GM21447 (cell line): ENCODE results near the gene CBLN3.

ENCODE experiments used
- ATAC-seq: cut with Tn5 transposase; IDR thresholded peaks from one replicate; pipeline ENCODE4 v1.9.1; 2021; ENCODE audit not compliant: unreplicated experiment

Gene CBLN3

DNA sequence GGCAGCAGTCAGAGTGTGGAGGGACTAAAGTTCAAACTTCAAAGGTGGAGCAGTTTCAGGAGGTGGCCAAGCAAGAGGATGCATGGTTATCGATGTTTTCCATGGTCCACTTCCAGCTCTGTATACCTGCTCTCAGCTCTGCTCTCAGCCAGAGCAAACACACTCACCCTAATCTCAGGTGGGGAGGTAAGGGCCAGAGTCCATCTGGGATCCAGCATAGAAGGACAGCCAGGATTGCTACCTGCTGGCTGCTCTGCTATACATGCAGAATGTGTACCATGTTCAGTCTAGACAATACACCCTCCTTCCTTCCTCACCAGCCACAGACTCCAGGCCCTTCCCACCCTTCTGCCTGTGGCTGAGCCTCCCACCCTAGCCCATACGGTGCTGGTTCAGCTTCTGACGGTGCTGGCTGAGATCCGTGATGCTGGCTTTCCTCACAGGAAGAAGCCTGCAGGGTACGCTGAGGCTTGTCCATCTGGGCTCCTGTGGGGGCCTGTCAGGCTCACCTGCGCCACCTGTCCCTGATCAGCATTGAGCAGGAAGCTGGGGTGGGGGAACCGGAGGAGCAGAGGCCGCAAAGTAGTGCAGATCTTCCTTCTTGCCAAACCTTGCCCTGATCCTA is 2.4 kb downstream of the CBLN3 start:
- no peak for ATAC-seq

DNA sequence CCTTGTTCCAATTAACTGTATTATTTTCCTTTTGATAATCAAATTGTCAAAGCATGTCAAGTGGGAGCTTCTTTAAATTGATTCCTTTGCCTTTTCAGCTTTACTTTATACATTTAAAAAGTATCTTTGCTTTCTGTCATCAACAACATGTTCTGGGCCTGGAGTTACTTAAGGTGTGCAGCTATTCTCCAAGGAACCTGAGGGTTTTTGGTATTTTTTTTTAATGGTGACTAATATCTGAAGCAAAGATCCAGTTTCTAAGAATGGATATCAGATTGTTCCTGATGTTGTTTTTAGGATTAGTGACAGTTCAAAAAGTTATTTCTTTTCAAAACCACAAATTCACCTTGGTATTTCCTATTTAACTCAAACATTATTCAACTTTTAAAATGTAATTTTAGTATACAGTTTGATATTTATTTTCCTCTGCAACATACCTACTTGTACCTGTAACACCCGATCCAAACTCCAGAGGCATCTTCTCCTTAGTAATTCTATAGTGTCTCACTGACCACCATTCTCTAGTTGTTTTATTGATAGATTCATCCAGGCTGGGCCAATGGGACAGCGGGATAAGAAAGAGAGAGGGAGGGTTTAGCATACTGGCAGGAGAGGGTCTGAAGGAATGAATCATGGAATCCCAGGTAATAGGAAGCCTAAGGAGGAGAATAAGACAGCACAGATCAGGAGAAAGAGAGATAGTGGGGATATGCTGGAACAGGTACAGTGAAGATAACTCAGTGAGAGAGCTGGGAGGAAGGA is 3.1 kb downstream of the CBLN3 start:
- no peak for ATAC-seq

DNA sequence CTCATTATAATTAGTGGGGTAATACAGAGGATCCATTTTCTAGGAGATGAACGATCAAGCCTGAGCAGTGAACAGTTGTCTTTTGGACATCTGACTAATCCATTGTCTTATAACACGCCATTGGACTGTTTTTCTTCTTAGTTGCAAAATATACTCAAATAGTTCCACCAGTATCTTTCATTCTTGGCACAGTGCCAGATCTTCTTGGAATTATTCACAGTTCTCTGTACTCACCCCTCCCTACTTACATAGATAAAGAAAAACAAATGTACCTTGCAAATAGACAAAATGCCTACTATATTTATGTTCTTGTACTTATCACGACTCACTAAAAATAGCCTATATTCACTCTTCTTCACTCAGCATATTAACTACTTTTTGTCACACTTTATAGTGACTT is 3.8 kb downstream of the CBLN3 start:
- ATAC-seq, result no peak

DNA sequence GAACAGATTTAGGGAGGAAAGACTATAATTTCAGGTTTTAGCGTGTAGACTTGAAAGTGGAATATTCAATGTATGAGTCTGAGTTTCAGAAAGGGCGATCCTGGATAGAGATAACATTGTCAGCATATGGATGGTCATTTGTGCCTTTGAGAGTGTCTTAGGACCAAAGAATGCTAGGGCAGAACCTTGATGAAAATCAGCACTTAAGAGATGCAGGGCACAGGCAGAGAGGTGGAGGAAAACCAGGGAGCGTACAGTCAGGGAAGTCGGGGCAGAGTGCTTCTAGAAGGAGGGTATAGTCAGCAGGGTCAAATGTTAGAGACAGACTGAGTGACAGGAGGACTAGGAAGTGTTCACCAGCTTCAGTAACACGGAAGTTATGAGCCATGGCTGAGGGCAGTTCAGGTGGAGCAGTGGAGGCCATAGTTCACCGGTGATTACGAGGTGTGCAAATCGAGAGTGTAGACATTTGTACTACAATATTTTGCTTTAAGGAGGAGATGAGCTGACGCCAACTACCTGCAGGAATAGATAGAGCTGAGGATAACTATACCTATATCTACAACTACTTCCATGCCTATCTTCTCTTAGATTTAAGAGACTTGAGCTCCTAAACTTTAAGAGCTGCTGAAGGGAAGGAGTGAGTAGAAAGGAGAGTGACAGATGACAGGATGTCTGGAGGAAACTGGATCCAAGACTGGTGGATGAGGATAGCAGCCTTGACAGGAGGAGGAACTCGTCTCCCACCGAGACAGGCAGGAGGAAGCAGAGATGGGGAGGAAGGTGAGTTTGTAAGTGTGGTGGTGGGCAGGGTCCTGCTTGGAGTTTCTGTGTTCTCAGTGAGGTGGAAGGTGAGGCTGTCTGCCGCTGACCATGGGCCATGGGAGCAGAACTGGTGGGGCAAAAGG is 6.5 kb downstream of the CBLN3 start:
- ATAC-seq, result no peak

DNA sequence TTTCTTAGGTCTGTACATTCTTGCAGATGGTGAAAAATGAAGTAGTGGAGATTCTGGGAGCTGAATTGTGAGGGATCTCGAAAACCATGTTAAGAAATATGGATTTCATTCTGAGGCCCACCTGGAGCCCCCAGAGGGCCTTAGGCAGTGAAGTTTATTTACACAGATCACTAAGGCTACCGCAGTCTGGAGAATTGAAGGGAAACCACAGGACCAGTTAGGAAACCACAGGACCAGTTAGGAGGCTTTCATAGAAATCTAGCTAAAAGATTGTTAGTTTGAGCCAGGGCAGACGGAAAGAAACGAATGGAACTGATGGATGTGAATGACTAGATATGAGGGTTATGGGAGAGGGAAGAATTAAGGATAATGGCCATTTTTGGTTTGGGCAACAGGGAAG is 7.2 kb downstream of the CBLN3 start:
- ATAC-seq, result no peak

DNA sequence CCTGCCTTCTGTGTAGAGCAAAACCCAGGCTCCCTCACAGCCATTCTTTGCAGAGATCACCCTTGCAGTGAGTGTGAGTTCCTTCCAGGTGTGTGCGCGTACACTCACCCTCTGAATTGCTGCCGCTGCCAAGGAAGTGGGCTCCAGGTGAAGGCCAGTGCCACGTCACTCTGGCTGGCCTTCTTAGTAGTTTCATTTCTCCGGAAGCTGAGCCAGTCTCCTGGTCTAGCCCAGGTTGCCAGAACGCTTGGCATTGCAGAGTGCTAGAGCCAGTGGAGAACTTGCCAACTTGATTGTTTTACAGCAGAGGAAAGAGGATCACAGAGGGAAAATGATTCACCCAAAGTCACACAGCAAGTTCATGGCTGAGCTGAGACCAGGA is 11.0 kb downstream of the CBLN3 start:
- no peak for ATAC-seq

DNA sequence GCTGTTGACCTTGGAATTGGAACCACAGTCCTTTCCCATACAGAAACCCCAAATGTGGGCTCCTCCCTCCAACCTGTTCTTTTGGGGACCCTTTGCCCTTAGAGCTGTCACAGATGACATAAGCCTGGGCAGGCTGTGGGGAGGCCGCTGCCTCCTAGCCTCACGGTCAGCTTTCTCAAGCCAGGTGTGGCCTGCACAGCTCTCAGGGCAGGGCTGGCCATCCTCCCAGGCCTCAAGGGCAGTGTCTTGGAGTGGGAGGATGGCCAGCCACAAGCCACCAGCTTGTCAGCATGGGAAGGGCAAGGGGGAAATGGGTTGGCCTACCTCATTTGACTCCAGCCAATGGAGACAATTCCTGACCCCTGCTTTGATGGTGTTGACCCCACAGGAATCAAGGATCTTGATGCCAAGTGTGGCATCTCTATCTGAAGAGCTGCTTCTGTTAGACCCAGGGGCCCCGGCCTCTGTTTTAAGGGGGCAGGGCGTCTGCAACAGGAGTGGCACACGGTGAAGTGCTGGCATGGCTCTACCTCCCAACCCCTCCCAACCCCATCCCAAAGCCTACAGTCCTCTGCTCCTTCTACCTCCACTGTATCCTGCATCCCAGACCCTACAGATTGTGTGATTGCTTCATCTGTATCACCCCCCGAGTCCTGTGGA is 11.5 kb downstream of the CBLN3 start:
- no peak for ATAC-seq

DNA sequence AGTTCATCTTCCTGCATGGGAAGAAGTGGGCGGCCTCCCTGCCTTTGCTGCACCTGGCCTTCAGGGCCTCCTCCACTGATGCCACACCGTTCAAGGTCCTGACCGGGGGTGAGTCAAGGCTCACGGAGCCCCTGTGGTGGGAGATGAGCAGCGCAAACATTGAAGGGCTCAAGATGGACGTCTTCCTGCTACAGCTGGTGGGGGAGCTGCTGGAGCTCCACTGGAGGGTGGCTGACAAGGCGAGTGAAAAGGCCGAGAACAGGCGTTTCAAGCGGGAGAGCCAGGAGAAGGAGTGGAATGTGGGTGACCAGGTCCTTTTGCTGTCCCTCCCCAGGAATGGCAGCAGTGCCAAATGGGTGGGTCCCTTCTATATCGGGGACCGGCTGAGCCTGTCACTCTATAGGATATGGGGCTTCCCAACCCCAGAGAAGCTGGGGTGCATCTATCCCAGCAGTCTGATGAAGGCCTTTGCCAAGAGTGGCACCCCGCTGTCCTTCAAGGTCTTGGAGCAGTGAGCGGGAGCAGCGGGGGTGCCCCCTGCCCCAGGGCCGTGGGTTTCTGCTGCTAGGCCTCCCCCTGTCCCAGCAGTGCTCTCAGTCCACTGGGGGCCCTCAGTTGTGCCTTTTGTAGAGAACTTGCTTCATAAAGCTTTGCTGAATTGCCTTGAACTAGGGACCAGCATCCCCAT is 12.4 kb downstream of the CBLN3 start:
- ATAC-seq, result no peak

DNA sequence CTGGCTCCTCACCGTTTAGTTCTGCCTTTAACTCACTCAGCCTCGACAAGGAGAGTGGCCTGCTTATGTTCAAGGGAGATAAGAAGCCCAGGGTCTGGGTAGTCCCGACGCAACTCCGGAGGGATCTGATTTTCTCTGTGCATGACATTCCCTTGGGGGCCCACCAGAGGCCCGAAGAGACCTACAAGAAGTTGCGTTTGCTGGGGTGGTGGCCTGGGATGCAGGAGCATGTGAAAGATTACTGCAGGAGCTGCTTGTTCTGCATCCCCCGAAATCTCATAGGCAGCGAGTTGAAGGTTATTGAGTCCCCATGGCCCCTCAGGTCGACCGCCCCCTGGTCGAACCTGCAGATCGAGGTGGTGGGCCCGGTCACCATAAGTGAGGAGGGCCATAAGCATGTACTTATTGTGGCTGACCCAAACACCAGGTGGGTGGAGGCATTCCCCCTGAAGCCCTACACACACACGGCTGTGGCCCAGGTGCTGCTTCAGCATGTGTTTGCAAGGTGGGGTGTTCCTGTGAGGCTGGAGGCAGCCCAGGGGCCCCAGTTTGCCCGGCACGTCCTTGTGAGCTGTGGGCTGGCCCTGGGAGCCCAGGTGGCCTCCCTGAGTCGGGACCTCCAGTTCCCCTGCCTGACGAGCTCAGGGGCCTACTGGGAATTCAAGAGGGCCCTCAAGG is 13.1 kb downstream of the CBLN3 start:
- ATAC-seq, result no peak

DNA sequence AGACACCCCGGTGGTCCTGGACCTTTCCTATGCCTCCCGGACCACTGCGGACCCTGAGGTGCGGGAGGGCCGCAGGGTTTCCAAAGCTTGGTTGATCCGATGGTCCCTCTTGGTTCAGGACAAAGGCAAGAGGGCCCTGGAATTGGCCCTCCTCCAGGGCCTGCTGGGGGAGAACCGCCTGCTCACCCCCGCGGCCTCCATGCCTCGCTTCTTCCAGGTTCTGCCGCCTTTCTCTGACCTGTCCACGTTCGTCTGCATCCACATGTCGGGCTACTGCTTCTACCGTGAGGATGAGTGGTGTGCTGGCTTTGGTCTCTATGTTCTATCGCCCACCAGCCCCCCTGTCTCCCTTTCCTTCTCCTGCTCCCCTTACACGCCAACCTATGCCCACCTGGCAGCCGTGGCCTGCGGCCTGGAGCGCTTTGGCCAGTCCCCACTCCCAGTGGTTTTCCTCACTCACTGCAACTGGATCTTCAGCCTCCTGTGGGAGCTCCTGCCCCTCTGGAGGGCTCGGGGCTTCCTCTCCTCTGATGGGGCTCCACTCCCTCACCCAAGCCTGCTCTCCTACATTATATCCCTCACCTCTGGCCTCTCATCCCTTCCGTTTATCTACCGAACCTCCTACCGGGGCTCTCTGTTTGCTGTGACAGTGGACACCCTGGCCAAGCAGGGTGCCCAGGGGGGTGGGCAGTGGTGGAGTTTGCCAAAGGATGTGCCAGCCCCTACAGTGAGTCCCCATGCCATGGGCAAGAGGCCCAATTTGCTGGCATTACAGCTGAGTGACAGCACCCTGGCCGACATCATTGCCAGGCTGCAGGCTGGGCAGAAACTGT is 13.8 kb downstream of the CBLN3 start:
- no peak for ATAC-seq

DNA sequence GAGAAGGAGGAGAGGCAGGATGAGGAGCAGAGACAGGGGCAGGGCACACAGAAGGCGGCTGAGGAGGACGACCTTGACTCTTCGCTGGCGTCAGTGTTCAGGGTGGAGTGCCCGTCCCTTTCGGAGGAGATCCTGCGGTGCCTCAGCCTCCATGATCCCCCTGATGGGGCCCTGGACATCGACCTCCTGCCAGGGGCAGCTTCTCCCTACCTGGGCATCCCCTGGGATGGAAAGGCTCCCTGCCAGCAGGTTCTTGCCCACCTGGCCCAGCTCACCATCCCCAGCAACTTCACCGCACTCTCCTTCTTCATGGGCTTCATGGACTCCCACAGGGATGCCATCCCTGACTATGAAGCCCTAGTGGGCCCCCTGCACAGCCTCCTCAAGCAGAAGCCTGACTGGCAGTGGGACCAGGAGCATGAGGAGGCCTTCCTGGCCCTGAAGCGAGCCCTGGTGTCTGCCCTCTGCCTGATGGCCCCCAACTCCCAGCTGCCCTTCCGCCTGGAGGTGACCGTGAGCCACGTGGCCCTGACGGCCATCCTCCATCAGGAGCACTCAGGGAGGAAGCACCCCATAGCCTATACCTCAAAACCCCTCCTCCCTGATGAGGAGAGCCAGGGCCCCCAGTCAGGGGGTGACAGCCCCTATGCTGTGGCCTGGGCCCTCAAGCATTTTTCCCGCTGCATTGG is 14.6 kb downstream of the CBLN3 start:
- no peak for ATAC-seq

DNA sequence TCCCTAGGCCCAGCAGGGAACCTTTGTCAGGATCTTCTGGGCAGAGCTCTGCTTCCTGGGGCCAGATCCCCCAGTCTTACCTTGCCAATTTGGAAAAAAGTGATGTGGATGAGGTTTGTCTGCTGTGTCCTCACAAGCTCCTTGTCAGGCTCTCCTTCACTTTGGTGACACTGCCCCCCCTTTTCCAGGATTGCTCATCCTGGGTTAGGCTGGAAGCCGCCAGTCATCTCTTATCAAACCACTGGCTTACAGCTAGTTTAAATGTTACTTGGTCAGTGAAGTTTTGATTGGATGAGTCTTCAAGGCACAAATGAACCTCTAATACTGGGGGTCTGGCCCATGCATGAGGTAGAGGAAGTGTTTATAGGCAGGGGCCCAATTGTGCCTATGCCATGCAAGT is 15.4 kb downstream of the CBLN3 start:
- no peak for ATAC-seq

DNA sequence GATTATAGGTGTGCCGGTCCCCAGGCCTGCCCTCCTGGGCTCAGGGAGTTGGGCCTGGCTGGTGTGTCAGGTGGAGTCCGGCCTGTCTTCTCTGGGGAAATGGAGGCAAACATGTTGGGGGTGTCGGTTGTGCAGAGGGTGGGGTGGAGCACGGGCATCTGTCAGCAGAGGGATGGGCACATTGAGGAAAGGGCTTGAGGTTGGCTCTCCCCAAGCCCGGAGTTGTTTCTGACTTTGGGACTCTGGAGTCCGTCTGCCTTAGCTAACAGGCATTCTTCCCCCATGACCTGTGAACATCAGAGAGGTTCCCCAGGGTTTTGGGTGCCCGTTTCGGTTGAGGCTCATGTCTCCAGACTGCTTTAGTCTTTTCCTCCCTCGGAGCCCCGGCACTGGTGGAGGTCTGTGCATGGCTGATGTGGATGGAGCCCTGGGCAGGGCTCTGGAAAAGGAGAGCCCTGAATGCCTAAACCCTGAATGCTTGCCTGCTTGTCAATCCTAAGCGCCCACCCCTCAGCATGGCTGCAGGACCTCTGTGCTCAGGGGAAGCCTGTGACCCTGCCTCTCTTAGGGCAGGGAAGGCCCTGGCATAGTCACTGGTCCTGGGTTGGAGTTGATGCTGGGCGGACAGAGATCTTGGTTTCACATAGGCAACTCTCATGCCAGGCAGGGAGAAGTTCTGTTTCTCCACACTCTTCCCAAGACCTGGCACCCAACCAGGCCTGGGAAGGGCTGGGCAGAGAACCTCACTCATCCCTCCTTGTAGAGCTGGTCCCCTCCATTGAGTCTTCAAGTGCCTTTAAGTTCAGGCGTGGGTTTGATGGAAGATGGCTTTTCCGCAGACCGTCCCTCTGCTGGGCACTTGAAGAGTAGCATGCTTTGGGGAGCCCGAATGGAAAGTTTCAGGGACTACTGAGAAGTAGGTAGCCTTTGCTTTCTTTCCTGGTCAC is 17.8 kb downstream of the CBLN3 start:
- no peak for ATAC-seq

DNA sequence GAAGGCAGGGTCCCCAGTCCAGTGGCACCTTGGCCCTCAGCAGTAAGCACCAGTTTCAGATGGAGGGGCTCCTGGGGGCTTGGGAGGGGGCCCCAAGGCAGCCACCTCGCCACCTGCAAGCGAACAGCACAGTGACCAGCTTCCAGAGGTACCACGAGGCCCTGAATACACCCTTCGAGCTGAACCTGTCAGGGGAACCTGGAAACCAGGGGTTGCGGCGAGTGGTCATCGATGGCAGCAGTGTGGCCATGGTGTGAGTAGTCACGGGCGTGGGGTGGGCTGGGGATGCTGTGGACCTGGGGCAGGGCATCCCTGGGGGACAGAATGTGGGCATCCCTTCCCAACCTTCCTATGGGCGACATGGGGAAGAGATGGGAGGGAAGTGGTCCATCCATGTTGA is 19.5 kb downstream of the CBLN3 start:
- no peak for ATAC-seq

DNA sequence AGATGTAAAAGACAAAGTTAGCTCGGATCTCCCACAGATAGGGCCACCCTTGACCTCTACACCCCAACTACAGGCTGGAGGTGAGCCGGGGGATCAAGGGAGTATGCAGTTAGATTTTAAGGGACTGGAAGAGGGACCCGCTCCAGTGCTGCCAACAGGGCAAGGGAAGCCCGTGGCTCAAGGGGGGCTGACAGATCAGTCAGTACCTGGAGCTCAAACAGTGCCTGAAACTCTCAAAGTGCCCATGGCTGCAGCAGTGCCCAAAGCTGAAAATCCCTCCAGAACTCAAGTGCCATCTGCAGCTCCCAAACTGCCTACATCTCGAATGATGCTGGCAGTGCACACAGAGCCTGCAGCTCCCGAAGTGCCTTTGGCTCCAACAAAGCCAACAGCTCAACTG is 20.3 kb downstream of the CBLN3 start:
- ATAC-seq, result no peak

DNA sequence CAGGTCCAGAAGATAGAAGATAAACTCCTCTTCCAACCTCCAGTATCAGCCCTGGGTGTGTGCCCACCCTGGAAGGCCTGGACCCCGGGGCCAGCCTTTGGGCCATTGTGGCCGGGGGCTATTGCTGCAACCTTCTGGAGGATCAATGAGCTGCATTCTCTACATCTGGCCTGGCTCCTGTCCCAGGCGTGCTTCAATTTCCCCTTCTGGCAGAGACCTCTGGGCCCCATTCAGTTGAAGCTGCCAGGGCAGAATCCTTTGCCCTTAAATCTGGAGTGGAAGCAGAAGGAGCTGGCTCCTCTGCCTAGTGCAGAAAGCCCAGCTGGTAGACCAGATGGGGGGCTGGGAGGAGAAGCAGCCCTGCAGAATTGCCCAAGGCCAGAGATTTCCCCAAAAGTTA is 20.7 kb downstream of the CBLN3 start:
- ATAC-seq, result no peak

DNA sequence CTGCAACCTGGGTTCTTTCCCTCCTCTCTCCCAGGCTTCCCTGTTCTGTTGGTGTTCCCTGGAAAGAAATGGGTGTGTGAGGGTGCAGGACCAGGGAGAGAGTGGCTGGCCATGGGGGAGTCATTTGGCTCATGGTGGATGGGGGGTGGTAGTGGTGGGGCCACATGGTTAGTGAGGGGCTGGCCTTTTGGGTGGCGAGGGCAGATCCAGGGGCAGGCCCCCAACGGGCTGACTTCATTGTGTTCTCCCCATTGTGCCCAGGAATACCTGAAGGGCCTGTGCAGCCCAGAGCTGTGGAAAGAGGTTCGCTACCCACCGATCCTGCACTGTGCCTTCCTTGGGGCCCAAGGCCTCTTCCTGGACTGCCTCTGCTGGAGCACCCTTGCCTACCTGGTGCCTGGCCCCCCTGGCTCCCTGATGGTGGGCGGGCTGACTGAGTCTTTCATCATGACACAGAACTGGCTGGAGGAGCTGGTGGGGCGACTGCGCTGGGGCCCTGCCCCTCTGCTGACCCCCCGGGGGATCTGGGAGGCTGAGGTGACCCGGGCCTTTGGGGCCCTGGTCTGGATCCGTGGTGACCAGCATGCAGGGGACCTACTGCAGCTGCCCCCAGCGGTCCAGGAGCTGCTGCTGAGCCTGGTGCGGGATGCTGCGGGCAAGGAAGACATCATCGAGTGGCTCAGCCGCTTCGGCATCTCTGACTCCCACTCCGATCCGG is 21.7 kb downstream of the CBLN3 start:
- ATAC-seq, result no peak
